Stimulated activated CD8-positive, alpha-beta memory T cell treated with anti-CD3 and anti-CD28 coated beads, Interleukin-15, amount 100 ng/mL, for 48 hours (primary cell): Measurements from ENCODE around the gene ACTMAP.

ENCODE experiments used
- DNase-seq, 2 donors: peaks; one replicate each; pipeline ENCODE4 v3.0.0-alpha.2; 2020; ENCODE audit warnings: low read depth in 2 of 2

ACTMAP gene

DNA sequence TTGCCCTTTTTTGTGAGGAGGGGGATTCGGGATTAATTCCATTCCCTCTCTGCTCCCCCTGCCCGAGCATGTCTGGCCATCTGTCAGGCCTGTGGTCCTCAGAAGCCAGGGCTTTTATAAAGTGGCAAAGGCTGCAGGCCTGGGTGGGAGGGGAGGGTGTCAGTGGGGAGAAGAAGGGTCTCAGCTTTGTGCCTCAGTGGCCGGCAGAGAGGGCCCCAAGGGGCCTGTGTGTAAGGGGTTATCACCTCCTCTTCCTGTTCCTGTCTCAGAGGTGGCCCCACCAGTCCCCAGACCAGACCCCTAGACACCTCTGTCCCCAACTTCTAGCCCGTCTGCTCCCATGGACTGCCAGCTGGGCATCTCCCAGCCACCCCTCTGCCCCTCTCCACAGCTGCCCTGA is 56.4 kb downstream of the ACTMAP start:
- no peak for DNase-seq

DNA sequence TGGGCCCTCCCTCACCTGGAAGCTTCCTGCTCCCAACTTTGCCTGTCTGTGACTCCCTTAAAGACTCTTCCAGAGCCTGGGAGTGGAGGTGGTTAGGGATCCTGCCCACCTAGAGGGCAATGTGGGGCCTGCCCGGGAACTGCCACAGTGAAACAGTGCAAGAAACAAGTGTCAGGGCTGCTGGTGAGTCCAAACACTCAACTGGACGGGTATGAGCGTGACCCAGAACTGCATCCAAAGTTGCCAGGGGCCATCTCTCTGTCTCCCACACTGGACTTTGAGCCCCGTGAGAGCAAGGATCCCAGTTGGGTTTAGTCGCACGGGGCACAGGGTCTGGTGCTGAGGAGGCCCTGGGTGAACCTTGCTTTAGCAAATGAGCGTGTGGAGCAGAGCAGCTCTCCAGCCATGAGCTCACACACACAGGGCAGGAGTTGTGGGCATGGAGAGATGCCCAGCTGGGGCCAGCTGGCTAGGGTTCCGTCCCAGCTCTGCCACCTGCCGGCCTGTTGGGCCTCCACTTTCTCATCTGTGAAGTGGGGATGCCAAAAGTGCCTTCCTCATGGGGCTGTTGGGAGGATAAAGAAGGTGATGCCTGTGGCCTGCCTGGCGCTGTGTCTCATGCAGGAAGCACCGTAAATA is 57.0 kb downstream of the ACTMAP start:
- DNase-seq: no peak

DNA sequence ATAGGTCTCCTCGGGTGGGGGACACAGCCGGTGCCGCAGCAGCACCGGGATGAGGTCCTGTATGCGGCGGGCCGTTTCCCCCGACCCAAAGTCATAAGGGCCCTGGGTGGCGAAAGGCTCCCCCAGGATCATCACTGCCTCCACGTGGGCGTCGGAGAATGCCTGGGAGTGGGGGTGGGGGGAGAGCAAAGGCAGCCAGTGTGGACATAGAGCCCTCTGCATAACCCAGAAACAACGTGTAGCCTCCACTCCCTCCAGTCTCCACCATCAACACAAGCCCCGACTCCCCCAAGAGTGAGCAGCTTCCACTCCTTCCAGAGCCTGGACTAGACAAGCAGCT is 58.1 kb downstream of the ACTMAP start:
- no peak for DNase-seq

DNA sequence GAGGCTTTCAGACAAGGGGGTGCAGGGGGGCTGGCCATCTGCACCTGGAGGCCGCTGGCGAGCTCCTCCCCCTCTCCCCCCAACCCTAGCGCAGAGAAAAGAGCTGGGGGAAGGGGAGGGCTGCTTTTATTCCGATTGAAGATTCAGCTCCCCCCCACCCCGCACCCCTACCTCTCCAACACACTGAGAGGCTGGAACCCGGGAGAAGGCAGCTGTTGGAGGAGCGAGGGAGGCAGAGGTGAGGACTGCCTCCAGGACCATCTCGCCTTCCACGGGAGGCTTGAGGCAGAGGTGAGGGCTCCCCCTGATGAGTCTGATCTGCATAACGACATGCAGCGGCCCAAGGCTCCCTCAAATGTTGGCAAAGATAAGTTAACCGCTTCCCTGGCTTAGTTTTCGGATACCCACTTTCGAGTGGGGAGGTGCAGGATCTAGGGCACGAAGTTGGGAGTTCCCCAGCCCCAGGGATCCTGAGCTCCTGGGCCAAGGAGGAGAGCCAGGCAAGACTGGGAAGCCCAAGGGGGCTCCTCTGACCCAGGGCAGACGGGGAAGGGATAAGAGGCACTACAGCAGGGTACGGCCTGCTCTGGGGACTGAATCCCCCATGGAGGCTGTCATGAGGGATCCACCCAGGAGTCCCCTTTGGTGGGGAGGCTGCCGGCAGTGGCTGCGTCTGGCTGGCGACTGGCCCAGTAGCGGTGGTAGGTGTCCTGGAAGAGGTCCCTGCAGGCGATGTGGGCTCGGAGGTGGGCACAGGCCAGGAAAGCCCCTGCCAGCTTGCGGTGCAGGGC is 58.7 kb downstream of the ACTMAP start:
- no peak for DNase-seq
